Stimulated activated CD4-positive, alpha-beta T cell treated with anti-CD3 and anti-CD28 coated beads, Interleukin-1b, Interleukin-23, amount 100 ng/mL, for 48 hours (primary cell): ENCODE data around the gene FADS1.
A peak's percentile ranks its signal among the peaks of the same experiment; 100 is the strongest.

Source experiments
- DNase-seq: peaks from one replicate; pipeline ENCODE4 v3.0.0-alpha.2; 2020

FADS1 gene

DNA sequence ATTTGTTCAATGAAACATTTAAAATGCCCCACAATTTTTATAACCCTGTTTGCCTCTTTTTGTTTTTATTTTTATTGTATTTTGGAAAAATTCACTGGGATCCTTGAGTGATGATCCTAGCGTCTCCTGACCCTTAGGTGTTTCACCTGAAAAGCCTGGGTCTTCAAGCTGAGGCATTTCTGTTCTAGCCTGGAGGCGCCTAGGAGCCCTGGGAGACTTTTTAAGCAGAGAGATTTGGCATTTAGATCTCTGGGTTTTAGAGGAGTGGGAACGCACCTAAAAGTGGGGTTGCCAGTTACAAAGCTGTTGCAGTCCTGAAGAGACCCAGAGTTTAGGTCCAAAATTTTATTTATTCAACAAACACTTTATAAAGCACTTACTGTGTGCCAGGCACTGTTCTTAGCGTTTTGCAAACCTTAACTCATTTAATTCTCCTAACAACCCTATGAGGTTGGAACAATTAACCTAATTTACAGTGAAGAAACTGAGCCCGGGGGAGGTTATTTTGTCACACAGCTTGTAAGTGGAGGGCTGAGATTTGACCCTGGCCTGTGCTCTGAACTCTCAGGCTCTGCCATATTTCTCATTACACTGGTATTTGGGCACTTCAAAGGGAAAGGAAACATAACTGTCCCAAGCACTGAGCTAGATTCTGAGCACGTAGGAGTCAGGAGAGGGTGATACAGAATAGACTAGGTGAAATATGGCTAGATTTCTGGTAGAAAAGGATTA is 834 bp upstream of the FADS1 start:
- no peak for DNase-seq

- peak; percentile 66 for DNase-seq
Measured at GRCh38 chr11:61815790-61816735, 740 bp downstream of the FADS1 start.

DNA sequence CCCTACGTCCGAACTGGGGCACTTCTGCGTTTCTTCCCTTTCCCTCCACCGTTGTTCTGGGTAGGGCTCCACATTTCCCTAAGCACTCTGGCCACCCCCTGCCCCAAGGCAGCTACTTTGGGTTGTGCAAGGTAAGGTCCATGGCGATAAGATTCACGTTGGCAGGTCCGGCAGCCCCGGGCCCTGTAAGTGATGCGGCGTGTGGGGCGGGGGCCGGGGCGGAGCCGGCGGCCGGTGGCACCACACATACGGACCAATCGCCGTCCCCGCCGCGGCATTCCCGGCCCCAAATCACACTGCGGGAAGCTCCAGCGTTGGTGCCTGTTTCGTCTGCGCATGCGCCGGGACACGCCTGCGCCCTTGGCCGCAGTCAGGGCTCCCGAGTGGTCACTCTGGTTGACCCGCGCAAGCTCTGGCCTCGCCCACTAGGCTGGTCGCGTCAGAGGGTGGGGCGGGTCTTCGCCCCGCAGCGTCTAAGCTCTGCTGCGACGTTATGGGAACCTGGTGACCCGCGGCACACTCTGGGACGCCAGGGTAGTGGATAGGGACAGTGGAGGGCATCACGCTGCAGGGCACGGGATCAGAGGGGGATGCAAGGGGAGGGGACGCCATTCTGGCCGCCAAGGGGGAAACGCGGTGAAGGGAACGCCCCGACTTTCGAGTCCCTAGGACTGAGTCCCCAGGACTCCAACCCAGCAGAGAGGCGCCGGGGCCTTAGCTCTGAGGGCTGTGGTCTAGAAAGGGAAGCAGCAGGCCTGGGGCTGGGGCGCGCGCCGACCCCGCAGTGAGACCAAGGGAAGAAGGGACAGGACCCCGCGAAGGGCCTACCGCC is 1.6 kb downstream of the FADS1 start:
- DNase-seq: peak; percentile 60

GRCh38 chr11:61814247-61814957 is 2.4 kb downstream of the FADS1 start:
- peak; percentile 15 for DNase-seq

DNA sequence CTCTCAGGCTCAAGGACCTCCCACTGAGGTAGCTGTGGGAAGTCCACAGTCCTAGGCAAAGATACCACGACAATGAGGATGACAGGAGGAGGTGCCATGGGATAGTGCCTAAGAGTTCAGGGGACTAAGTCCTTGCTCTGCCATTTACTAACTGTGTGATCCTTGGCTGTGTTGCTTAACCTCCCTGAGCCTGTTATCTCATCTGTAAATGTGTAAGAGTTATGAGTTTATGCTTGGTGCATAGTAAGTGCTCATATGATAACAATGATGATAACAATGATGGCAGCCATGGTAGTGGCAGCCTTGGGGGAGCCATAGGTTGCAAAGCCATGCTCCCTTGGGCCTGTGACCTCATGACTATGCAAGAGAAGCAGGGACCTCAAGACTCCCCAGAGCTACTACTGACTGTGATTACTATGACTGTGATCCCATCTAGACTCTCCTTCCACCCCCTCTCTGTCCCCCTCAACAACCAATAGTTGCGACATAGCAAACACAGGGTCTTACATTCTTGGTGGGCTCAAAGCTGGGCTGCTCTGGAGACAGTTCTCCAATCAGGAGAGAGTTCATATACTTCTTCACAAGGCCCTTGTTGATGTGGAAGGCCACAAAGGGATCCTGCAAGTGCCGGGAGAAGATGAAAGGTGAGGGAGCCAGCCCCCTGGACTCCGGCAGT is 3.9 kb downstream of the FADS1 start:
- no peak for DNase-seq

DNA sequence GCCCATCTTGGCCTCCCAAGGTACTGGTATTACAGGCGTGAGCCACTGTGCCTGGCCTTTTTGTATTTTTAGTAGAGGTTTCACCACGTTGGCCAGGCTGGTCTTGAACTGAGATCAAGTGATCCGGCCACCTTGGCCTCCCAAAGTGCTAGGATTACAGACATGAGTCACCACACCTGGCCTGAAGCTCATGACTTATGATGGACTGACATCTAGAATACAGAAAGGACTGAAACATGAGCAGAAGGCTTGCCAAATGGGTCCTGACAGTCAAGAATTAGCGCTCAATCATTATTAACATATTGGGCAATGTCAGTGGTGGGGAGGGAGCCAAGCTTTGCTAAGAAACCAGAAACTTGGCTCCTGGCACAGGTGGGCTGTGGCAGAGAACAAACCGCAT is 5.0 kb downstream of the FADS1 start:
- no peak for DNase-seq

DNA sequence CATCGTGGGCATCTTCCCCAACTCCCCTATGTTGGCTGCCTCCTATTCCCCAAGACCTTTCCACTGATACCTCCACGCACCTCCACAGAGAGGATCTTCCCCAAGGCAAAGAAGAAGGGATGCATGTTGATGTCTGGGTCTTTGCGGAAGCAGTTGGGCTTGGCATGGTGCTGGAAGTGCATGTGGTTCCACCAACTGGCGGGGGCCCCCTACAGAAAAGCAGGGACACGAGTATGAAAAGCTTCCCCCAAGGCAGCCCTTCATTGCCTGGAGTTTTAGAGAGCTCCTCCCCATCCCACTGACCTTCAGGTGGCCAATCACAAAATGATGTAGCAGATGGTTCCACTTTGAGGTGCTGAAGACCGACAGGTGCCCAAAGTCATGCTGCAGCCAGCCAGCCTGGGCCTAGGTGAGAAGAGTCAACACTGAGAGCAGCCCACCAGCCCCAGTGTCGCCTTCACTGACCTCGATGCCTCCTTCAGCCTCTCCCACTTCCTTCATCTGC is 6.1 kb downstream of the FADS1 start:
- no peak for DNase-seq

GRCh38 chr11:61806785-61807184 is 10.0 kb downstream of the FADS1 start:
- DNase-seq: no peak

DNA sequence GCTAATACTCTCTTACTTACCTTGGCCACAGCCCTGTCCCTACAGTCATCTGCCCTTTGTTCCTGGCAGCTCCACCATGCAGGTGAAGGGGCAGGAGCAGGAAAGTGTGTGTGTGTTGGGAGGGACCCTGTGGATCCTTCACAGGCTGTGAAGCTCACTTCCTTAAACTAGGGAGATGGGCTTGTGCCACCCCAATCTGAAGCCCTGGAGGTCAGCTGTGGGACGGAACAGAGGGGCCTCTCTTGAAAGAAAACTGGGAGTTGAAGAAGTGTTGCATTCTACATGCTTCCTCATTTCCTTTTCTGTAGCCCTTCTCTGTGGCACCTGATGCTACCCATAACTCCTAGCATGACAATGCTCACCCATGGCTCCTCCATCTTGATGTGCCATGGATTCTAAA is 11.7 kb downstream of the FADS1 start:
- DNase-seq: no peak

GRCh38 chr11:61803889-61804647 is 12.7 kb downstream of the FADS1 start:
- no peak for DNase-seq

- DNase-seq: no peak
Measured at GRCh38 chr11:61802605-61803004, 14.2 kb downstream of the FADS1 start.

DNA sequence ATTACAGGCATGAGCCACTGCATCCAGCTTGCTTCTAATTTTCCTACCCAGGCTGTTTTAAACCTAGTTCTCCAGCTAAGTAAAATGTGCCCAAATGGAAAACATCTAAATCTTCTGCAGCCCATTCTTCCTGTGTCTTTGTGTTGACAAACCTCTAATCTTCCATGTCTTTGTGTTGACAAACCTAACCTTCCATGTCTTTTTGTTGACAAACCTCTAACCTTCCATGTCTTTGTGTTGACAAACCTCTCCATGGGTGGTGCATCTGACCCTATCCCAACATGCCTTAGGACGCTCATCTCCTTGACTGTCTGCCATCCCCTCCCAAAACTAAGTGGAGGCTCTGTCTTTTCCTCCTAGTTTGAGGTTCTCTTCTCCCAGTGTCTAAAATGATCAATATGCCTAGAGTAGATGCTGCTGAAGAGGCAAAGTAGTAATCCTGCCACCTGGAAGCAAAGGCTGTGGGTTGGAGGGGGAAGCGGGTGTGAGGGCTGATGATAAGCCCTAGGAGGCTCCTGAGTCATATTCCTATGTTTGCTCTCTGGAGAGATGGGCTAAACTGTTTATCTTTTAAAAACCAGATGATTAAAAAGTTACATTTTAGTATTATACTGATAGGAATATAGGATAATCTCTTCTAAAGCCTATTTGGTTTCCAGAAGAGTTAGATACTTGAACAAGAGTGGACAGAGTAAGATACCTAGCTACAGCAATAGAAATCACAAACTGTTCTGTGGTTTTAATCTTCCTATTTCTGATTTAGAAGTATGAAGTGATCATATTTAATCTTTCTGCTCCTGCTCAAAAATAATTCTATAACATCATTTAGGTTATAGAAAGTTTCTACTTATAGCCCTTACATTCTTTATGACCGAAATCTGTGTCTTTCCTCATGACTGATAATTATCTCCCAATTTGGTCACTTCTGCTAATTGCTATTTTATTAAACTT is 16.2 kb downstream of the FADS1 start:
- DNase-seq: no peak

- no peak for DNase-seq
Measured at GRCh38 chr11:61799665-61800284, 17.0 kb downstream of the FADS1 start.

GRCh38 chr11:61797263-61797944 is 19.4 kb downstream of the FADS1 start:
- peak; percentile 46 for DNase-seq

- no peak for DNase-seq
Measured at GRCh38 chr11:61795876-61796526, 20.8 kb downstream of the FADS1 start.

GRCh38 chr11:61795459-61795858 is 21.3 kb downstream of the FADS1 start:
- DNase-seq: no peak

GRCh38 chr11:61794579-61794978 is 22.2 kb downstream of the FADS1 start:
- no peak for DNase-seq

DNA sequence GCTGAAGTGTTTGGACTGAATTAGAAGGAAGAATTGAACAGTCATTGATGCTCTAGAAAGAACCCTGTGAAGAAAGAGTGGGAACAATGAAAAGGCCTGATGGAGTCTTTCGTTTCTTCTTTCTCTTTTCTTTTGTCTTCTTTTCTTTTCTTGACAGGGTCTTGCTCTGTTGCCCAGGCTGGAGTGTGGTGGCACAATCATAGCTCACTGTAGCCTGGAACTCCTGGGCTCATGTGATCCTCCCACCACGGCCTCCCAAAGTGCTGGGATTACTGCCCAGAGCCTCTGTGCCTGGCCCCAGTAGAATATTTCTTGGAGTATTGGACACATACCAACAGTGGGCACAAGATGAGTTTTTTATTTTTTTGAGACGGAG is 23.0 kb downstream of the FADS1 start:
- DNase-seq: no peak
